Stimulated activated CD4-positive, alpha-beta T cell treated with anti-CD3 and anti-CD28 coated beads, Interleukin-1b, Interleukin-23, amount 100 ng/mL, for 4 hours (primary cell): ENCODE data around the gene PSMC4.
A peak's percentile ranks its signal among the peaks of the same experiment; 100 is the strongest.

Experiments used
- DNase-seq, 2 donors: peaks; one replicate each; pipeline ENCODE4 v3.0.0-alpha.2; 2020; ENCODE audit warnings: low read depth in 2 of 2

Gene PSMC4

DNA sequence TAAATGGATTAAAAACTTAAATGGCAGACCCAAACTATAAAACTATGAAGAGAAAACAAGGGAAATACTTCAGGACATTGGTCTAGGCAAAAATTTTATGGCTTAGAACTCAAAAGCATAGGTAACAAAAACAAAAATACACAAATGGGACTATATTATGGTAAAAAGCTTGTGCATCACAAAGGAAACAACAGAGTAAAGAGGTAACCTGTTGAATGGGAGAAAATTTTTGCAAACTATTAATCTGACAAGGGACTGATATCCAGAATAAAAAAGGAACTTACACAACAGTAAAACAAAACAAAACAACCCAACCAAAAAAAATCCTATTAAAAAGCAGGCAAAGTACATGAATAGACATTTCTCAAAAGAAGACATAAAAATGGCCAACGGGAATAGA lies 16.6 kb downstream of the PSMC4 start:
- DNase-seq = no peak

GRCh38 chr19:39993605-39994004 lies 22.6 kb downstream of the PSMC4 start:
- no peak for DNase-seq

- no peak for DNase-seq
Observed at GRCh38 chr19:39994361-39994760, 23.4 kb downstream of the PSMC4 start.

- no peak for DNase-seq
Observed at GRCh38 chr19:39995794-39996193, 24.8 kb downstream of the PSMC4 start.

GRCh38 chr19:39996218-39996810 lies 25.3 kb downstream of the PSMC4 start:
- no peak for DNase-seq

DNA sequence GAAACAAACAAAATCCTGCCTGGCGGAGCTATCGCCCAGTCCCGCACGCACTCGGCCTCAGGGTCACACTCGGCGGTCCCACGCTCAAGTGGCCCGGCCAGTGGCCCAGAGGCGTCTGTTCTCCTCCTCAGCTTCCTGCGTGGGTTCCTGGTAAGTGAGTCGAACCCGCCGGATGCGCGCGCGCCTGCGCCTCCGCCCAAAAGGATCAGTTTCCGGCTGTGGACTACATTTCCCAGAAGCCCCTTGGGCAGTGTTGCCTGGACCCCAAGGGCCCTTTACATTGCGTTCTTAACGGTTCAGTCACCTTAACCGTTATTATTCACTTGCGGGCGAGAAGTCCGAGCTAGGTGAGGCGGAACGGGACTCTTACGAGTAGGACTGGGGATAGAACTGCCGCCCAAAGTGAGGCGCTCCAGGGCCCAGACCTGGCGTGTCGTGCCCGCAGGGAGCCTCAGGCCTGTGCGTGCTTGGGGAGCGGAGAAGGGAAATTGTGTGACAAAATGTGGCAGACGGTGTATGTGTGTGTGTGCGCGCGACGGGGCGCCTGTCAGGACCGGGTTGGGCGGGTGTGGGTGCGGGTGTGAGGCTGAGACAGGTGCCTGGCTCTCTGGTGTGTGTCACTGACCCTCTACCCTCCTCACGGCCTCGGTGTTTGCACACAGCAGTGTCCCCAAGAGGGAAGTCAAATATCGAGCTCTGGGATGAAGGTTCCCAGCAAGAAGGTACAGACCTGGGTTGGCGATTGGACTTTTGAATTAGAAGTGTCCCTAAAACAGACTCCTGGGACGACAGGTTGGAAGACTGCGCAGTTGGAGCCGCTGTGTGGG lies 26.1 kb downstream of the PSMC4 start, which contains the start of gene ZNF546:
Gene ZNF546 (plus strand): TSS at position 250 of the 827 bp plus-strand sequence. CDS start 1,267 bp downstream, outside the sequence.
- DNase-seq = peak; percentile 82 to 86

DNA sequence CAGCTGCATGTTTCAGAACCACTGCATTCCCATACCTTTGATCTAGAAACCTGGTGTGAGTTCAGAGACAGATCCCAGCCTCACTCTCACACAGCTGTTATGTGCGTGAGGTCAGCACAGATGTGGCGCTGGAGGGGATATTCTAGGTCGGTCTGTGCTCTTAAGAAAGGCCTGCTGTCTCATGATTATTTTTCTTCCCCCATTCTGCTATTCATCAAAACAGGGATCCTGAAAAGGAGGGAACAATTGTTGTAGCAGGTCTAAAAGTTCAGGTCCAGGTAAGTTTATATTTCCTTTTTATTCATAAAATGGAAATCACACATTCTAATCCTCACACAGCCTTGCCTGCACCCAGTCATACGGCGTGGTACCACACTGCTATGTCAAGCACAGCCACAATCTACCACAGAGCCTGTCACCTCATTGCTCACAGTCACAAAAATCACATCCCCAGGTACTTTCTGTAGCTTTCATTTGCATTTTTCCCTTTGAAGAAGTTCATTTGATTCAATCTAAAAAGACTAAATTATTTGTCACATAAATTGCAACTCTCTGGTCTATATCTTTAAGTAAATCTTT lies 26.8 kb downstream of the PSMC4 start:
- no peak for DNase-seq

- no peak for DNase-seq
Observed at GRCh38 chr19:39998501-39998900, 27.5 kb downstream of the PSMC4 start.

GRCh38 chr19:40005691-40006272 lies 34.8 kb downstream of the PSMC4 start:
- DNase-seq = no peak

- DNase-seq = no peak
Observed at GRCh38 chr19:40006273-40006691, 35.3 kb downstream of the PSMC4 start.

- no peak for DNase-seq
Observed at GRCh38 chr19:40009674-40010073, 38.7 kb downstream of the PSMC4 start.

DNA sequence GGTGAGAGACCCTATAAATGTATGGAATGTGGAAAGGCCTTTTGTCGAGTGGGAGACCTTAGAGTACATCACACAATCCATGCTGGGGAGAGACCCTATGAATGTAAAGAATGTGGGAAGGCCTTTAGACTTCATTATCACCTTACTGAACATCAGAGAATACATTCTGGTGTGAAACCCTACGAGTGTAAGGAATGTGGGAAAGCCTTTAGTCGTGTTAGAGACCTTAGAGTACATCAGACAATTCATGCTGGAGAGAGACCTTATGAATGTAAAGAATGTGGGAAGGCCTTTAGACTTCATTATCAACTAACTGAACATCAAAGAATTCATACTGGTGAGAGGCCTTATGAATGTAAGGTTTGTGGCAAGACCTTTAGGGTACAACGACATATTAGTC lies 43.0 kb downstream of the PSMC4 start:
- no peak for DNase-seq

DNA sequence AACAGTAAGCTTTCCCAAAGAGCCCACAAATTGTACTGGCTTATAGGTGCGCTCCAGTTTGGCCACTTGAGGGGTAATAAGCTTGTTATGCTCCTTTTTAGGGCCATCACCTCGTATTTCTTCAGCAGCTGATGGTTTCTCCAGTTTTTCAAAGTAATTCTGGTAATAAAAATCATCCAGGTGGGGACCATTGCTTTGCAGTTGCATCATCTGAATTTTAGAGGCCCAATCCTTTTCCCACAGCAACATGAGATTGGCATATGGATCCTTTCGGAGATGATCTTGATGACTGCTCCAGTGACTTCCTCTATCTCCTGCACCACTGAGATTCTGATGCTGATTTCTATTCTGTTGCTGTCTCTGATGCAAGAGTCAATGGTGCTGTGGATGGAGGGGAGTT lies 53.0 kb downstream of the PSMC4 start:
- DNase-seq = no peak

- DNase-seq = no peak
Observed at GRCh38 chr19:40025938-40026596, 55.1 kb downstream of the PSMC4 start.

DNA sequence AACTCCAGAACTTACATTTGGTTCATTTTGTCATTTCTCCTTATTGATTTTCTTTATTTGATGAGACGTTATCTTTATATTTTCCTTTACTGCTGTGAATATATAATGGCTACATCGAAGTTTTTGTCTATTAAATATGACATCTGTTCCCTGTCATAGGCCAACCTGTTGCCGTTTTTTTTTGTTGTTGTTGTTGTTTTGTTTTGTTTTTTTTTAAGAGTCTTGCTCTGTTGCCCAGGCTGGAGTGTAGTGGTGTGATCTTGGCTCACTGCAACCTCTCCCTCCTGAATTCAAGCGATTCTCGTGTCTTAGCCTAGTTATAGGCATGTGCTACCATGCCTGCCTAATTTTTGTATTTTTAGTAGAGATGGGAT lies 55.6 kb downstream of the PSMC4 start:
- DNase-seq = no peak
